H1 (cell line): ENCODE data around the gene ACP2. TPM values are rescaled to one million over a fixed set of nuclear protein-coding genes. Genes with fewer than 3 reads are reported as not detected.

Source experiments
- E2F6 ChIP-seq: IDR thresholded peaks from 2 replicates; pipeline ENCODE4 v1.6.1; 2012; ENCODE audit warnings: inconsistent platforms
- EGR1 ChIP-seq: IDR thresholded peaks from 2 replicates; pipeline ENCODE4 v1.6.1; 2011; ENCODE audit warnings: low read depth, low read length, borderline replicate concordance
- SP4 ChIP-seq: IDR thresholded peaks from 2 replicates; pipeline ENCODE4 v1.6.1; 2012; ENCODE audit warnings: low read length, inconsistent platforms
- polyA plus RNA-seq, 7 experiments: library from polyadenylated mRNA; depleted of rRNA in 3 of 7; stranded (reverse) in 5 of 7; unstranded in 2 of 7; fragments of >200 nt in 5 of 7; fragments of 200-250 nt in 2 of 7; gene quantifications; 1 replicate in 5 of 7; 2 replicates in 1 of 7; 4 replicates in 1 of 7; pipeline versions ENCODE4 v1.2.1 to v1.2.3, GENCODE V29; 2011 to 2013; ENCODE audit warnings: missing spikeins in 2 of 7, mixed read lengths in 2 of 7
- total RNA-seq: library from RNA; stranded (reverse); fragmentation: NEBNext Ultra II Directional; extraction: Animal tissue kit (Norgen Biotek cat#: 25700); gene quantifications from 2 replicates; pipeline ENCODE4 v1.2.1, GENCODE V29; 2021

ACP2 gene
- total and polyA plus RNA-seq, 2 of the 8 experiments (the other 6 are each of a cell fraction or from before 2014, with no cell fraction given): 17.8 to 19.8 TPM

GRCh38 chr11:47296045-47296444 is 47.4 kb upstream of the ACP2 start (continued):
- TF ChIP-seq E2F6: no peak
- TF ChIP-seq SP4: no peak
- TF ChIP-seq EGR1: no peak
